GM18517 (cell line): ENCODE measurements around the gene DYSF.

Experiments used
- ATAC-seq: cut with Tn5 transposase; IDR thresholded peaks from one replicate; pipeline ENCODE4 v1.9.1; 2021; ENCODE audit warnings: mild to moderate bottlenecking, moderate library complexity; ENCODE audit not compliant: unreplicated experiment

Gene DYSF

GRCh38 chr2:71496156-71496770, 42.9 kb downstream of the DYSF start:
- no peak for ATAC-seq

- no peak for ATAC-seq
Observed at GRCh38 chr2:71498261-71498701, 44.9 kb downstream of the DYSF start.

GRCh38 chr2:71499691-71500090, 46.3 kb downstream of the DYSF start:
- no peak for ATAC-seq

- ATAC-seq, result no peak
Observed at GRCh38 chr2:71500426-71501079, 47.2 kb downstream of the DYSF start.

GRCh38 chr2:71502941-71503738, 49.8 kb downstream of the DYSF start:
- ATAC-seq, result no peak

- ATAC-seq, result no peak
Observed at GRCh38 chr2:71503837-71504236, 50.5 kb downstream of the DYSF start.

- no peak for ATAC-seq
Observed at GRCh38 chr2:71504611-71505010, 51.2 kb downstream of the DYSF start.

GRCh38 chr2:71505086-71505769, 51.9 kb downstream of the DYSF start:
- no peak for ATAC-seq

GRCh38 chr2:71505770-71506140, 52.4 kb downstream of the DYSF start:
- no peak for ATAC-seq

- ATAC-seq, result no peak
Observed at GRCh38 chr2:71506222-71507153, 53.1 kb downstream of the DYSF start.

GRCh38 chr2:71507476-71507875, 54.1 kb downstream of the DYSF start:
- ATAC-seq, result no peak

GRCh38 chr2:71510196-71510807, 56.9 kb downstream of the DYSF start:
- no peak for ATAC-seq

GRCh38 chr2:71510938-71511337, 57.6 kb downstream of the DYSF start:
- no peak for ATAC-seq

GRCh38 chr2:71511776-71512175, 58.4 kb downstream of the DYSF start:
- no peak for ATAC-seq

- ATAC-seq, result no peak
Observed at GRCh38 chr2:71512386-71512785, 59.0 kb downstream of the DYSF start.

GRCh38 chr2:71513096-71513495, 59.7 kb downstream of the DYSF start:
- no peak for ATAC-seq

GRCh38 chr2:71513721-71514120, 60.4 kb downstream of the DYSF start:
- ATAC-seq, result no peak

- no peak for ATAC-seq
Observed at GRCh38 chr2:71516253-71516888, 63.0 kb downstream of the DYSF start.

GRCh38 chr2:71517851-71518250, 64.5 kb downstream of the DYSF start:
- no peak for ATAC-seq
